ENCODE results near the gene OBSCN. TPM values are rescaled to one million over a fixed set of nuclear protein-coding genes. Genes with fewer than 3 reads are reported as not detected.

Gene OBSCN
- total and polyA plus RNA-seq, 4 donors = 0.54 to 5.6 (median 2.7) TPM

DNA sequence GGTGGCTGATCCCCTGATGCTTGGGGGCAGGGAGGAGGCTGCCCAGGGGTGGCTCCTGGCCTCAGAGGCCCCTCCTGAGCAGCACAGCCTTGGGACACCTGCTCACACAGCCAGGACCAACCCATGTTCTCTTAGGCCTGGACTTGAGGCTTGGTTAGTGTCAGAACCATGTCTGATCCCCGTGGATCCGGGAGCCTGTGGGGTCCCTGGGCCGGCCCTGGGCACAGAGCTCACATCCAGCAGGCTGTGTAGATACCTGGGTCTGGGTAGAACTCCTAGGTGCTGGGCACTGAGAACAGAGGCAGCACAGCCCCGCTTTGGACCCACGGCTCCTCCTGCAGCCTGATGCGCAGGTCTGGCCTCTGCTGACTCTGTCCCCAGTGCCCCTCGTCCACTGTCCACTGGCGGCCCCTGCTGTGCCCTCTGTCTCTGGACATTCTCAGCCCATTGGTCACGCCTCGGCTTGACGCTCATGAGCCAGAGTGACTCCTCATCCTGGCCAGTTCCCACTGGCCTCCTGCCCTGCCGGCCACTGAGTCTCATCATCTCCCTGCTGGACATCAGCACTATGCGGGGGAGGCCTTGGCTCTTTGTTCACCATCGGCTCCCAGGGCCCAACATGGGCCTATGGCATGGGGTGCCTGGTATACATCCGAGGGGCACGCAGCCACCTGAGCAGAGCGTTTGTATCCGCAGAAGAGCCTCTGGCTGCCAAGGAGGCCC lies 128.6 kb downstream of the OBSCN start (continued):
- no peak for TF ChIP-seq ZBTB33 (IDR thresholded peaks at IDR 0.05)
- TF ChIP-seq HNF4A (conservative IDR thresholded peaks at IDR 0.05) = no peak
- no peak for TF ChIP-seq GABPA (IDR thresholded peaks at IDR 0.05 in 1 of 2, conservative IDR thresholded peaks at IDR 0.05 in 1 of 2)
- TF ChIP-seq SP1 (IDR thresholded peaks at IDR 0.05) = no peak
- TF ChIP-seq RAD21 (IDR thresholded peaks at IDR 0.05) = no peak
- TF ChIP-seq YY1 (IDR thresholded peaks at IDR 0.05) = no peak

DNA sequence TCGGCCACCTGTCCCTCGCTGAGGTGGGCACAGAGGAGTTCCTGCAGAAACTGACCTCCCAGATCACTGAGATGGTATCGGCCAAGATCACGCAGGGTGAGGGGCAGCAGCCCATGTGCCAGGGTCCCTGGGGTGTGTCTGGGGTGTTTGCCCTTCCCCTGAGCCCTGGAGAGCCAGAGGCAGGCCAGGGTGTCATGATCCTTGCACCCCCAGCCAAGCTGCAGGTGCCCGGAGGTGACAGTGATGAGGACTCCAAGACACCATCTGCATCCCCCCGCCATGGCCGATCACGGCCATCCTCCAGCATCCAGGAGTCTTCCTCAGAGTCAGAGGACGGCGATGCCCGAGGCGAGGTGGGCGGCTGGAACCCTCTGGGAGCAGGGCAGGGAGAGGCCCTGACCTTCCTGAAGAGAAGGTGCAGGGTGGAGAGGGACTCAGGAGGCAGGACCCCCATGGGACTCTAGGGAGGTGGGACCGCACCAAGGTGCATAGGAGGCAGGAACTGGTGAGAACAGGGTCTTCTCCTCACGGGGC lies 129.3 kb downstream of the OBSCN start:
- DNase-seq (ENCODE audit: low spot score) = no peak
- no peak for TF ChIP-seq RXRA (IDR thresholded peaks at IDR 0.05)
- TF ChIP-seq REST (IDR thresholded peaks at IDR 0.05) = no peak
- no peak for TF ChIP-seq MAX (IDR thresholded peaks at IDR 0.05)
- no peak for TF ChIP-seq TAF1 (conservative IDR thresholded peaks at IDR 0.05)
- no peak for TF ChIP-seq NR2F2 (IDR thresholded peaks at IDR 0.05)
- no peak for TF ChIP-seq YY1 (IDR thresholded peaks at IDR 0.05)
- no peak for TF ChIP-seq FOXA2 (IDR thresholded peaks at IDR 0.05)
- no peak for TF ChIP-seq RAD21 (IDR thresholded peaks at IDR 0.05)
- H3K27me3 ChIP-seq (ENCODE audit: control insufficient read depth in 4 of 4, insufficient read depth in 4 of 4, low read length in 3 of 4) = no peaks in the 10 kb centered on the region
- no peaks in the 10 kb centered on the region for H3K4me1 ChIP-seq (ENCODE audit: control insufficient read depth in 4 of 4, insufficient read depth in 4 of 4, low read length in 3 of 4)
- no peak overlapping the region for H3K27ac ChIP-seq (ENCODE audit: low read depth in 1 of 2, low read length in 2 of 2)
- no peaks in the 10 kb centered on the region for H3K36me3 ChIP-seq (ENCODE audit: control insufficient read depth in 4 of 4, insufficient read depth in 3 of 4, low read depth in 1 of 4, low read length in 3 of 4)
- no peaks in the 10 kb centered on the region for H3K9me3 ChIP-seq (ENCODE audit: control insufficient read depth in 4 of 4, low read length in 3 of 4)
- no peak overlapping the region for H3K4me3 ChIP-seq (ENCODE audit: low read depth in 1 of 3, low read length in 3 of 3)
- H3K9ac ChIP-seq (ENCODE audit: low read depth in 1 of 2, low read length in 2 of 2) = no peak overlapping the region
- 95% methylated on average over 15 of the region's 15 CpGs for WGBS

DNA sequence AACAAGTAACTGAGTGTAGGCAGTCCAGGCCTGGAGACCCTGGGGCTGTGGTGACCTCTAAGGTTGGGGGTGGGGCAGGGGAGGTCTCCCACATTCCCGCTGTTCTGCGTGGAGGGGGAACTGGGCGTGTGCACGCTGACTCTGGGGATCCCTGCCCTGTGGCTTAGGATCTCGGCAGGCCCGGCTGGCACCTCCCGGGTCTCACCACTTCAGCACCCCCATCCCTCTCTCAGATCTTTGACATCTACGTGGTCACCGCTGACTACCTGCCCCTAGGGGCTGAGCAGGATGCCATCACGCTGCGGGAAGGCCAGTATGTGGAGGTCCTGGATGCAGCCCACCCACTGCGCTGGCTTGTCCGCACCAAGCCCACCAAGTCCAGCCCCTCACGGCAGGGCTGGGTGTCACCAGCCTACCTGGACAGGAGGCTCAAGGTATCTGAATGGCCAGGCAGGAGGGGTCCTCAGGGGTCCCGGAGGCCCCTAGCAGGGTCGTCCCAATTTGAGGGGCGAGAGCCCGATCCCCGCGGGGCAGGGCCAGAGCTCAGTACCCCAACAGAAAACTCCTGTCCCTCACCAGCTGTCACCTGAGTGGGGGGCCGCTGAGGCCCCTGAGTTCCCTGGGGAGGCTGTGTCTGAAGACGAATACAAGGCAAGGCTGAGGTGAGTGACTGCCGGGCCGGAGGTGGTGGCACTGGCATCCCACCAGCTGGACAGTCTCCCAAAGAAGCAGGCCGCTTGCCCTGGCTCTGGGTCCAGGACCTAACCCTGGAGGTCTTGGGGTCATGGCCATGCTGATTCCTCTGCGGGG lies 130.1 kb downstream of the OBSCN start:
- WGBS = 88% methylated on average over 26 of the region's 26 CpGs
- H3K9me3 ChIP-seq (ENCODE audit: control insufficient read depth in 4 of 4, low read length in 3 of 4) = no peaks in the 10 kb centered on the region
- H3K9ac ChIP-seq (ENCODE audit: low read depth in 1 of 2, low read length in 2 of 2) = no peak overlapping the region
- DNase-seq (ENCODE audit: low spot score) = no peak
- H3K36me3 ChIP-seq (ENCODE audit: control insufficient read depth in 4 of 4, insufficient read depth in 3 of 4, low read depth in 1 of 4, low read length in 3 of 4) = no peaks in the 10 kb centered on the region
- TF ChIP-seq REST (IDR thresholded peaks at IDR 0.05) (no peak), FOXA1 (IDR thresholded peaks at IDR 0.05) (no peak)
- H3K4me3 ChIP-seq (ENCODE audit: low read depth in 1 of 3, low read length in 3 of 3) = no peak overlapping the region
- H3K27me3 ChIP-seq (ENCODE audit: control insufficient read depth in 4 of 4, insufficient read depth in 4 of 4, low read length in 3 of 4) = no peaks in the 10 kb centered on the region
- H3K27ac ChIP-seq (ENCODE audit: low read depth in 1 of 2, low read length in 2 of 2) = no peak overlapping the region
- no peaks in the 10 kb centered on the region for H3K4me1 ChIP-seq (ENCODE audit: control insufficient read depth in 4 of 4, insufficient read depth in 4 of 4, low read length in 3 of 4)
